H1 (cell line): ENCODE results near the gene ASTN2. TPM values are rescaled to one million over a fixed set of nuclear protein-coding genes. Genes with fewer than 3 reads are reported as not detected.

Experiments
- CEBPB ChIP-seq: IDR thresholded peaks from 2 replicates; pipeline ENCODE4 v1.6.1; 2012; ENCODE audit warnings: low read depth, low read length
- CHD7 ChIP-seq: fragments of 300-600 bp; sonication (generic); IDR thresholded peaks from 2 replicates; pipeline ENCODE4 v1.7.1; 2012; ENCODE audit warnings: low read length, moderate library complexity, mild to moderate bottlenecking, inconsistent platforms; ENCODE audit not compliant: insufficient replicate concordance
- GABPA ChIP-seq: IDR thresholded peaks from 2 replicates; pipeline ENCODE4 v1.6.1; 2011; ENCODE audit warnings: mild to moderate bottlenecking, low read length, moderate library complexity, borderline replicate concordance; ENCODE audit not compliant: insufficient read depth
- HDAC6 ChIP-seq: IDR thresholded peaks from one replicate; pipeline ENCODE4 v1.7.1; 2012; ENCODE audit warnings: low read depth, mild to moderate bottlenecking, inconsistent platforms, low read length, moderate library complexity
- NRF1 ChIP-seq: IDR thresholded peaks from 2 replicates; pipeline ENCODE4 v1.6.1; 2011; ENCODE audit warnings: mild to moderate bottlenecking, low read depth, low read length, improper control_type of control experiment
- SP4 ChIP-seq: IDR thresholded peaks from 2 replicates; pipeline ENCODE4 v1.6.1; 2012; ENCODE audit warnings: low read length, inconsistent platforms
- TBP ChIP-seq: IDR thresholded peaks from 2 replicates; pipeline ENCODE4 v1.6.1; 2011; ENCODE audit warnings: low read depth, low read length, improper control_type of control experiment
- TEAD4 ChIP-seq: IDR thresholded peaks from 2 replicates; pipeline ENCODE4 v1.6.1; 2012; ENCODE audit warnings: low read depth, low read length, inconsistent platforms, mixed read lengths
- polyA plus RNA-seq, 7 experiments: library from polyadenylated mRNA; depleted of rRNA in 3 of 7; stranded (reverse) in 5 of 7; unstranded in 2 of 7; fragments of >200 nt in 5 of 7; fragments of 200-250 nt in 2 of 7; gene quantifications; 1 replicate in 5 of 7; 2 replicates in 1 of 7; 4 replicates in 1 of 7; pipeline versions ENCODE4 v1.2.1 to v1.2.3, GENCODE V29; 2011 to 2013; ENCODE audit warnings: missing spikeins in 2 of 7, mixed read lengths in 2 of 7
- total RNA-seq: library from RNA; stranded (reverse); fragmentation: NEBNext Ultra II Directional; extraction: Animal tissue kit (Norgen Biotek cat#: 25700); gene quantifications from 2 replicates; pipeline ENCODE4 v1.2.1, GENCODE V29; 2021

Gene ASTN2
- total and polyA plus RNA-seq, 2 of the 8 experiments (the other 6 are each of a cell fraction or from before 2014, with no cell fraction given) = 8.2 to 13.7 TPM

DNA sequence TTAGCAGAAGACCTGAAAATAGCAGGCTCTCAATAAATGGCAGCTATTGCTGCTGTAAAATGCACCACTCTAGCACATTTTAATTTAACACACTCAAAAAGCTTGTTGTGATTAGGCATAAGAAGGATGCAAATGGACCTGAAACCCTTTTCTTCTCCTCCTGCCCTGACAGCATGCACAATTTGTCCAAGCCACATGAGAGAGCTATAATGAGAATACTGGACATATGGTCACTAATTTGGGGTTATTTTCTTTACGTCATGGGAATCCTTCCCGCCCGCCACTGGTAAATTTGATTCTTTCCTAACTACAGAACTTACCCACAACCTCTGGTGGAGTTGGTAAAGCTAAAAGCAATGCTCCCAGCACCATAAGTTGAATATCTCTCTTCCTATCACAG lies 665.7 kb downstream of the ASTN2 start (continued):
- TF ChIP-seq TEAD4 = no peak
- TF ChIP-seq CEBPB = no peak
- TF ChIP-seq NRF1 = no peak
- no peak for TF ChIP-seq CHD7
- TF ChIP-seq GABPA = no peak
- no peak for TF ChIP-seq SP4
- TF ChIP-seq HDAC6 = no peak
- TF ChIP-seq TBP = no peak
